ENCODE measurements around the gene HOXA7.

- TF ChIP-seq, protein P1, sequence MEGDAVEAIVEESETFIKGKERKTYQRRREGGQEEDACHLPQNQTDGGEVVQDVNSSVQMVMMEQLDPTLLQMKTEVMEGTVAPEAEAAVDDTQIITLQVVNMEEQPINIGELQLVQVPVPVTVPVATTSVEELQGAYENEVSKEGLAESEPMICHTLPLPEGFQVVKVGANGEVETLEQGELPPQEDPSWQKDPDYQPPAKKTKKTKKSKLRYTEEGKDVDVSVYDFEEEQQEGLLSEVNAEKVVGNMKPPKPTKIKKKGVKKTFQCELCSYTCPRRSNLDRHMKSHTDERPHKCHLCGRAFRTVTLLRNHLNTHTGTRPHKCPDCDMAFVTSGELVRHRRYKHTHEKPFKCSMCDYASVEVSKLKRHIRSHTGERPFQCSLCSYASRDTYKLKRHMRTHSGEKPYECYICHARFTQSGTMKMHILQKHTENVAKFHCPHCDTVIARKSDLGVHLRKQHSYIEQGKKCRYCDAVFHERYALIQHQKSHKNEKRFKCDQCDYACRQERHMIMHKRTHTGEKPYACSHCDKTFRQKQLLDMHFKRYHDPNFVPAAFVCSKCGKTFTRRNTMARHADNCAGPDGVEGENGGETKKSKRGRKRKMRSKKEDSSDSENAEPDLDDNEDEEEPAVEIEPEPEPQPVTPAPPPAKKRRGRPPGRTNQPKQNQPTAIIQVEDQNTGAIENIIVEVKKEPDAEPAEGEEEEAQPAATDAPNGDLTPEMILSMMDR (IDR thresholded peaks at IDR 0.05; ENCODE audit: low read depth, low read length, poor library complexity, severe bottlenecking), result no peak
- no peak for TF ChIP-seq EZH2phosphoT487 (IDR thresholded peaks at IDR 0.05; ENCODE audit: borderline replicate concordance, low read length)
Measured at GRCh38 chr7:27202862-27203134, 46.3 kb upstream of the HOXA7 start.
